ENCODE results near the gene ZBTB21. TPM values are rescaled to one million over a fixed set of nuclear protein-coding genes. Genes with fewer than 3 reads are reported as not detected.

ZBTB21 gene
- total and polyA plus RNA-seq, 12 donors = 1.3 to 15.2 (median 6.1) TPM

DNA sequence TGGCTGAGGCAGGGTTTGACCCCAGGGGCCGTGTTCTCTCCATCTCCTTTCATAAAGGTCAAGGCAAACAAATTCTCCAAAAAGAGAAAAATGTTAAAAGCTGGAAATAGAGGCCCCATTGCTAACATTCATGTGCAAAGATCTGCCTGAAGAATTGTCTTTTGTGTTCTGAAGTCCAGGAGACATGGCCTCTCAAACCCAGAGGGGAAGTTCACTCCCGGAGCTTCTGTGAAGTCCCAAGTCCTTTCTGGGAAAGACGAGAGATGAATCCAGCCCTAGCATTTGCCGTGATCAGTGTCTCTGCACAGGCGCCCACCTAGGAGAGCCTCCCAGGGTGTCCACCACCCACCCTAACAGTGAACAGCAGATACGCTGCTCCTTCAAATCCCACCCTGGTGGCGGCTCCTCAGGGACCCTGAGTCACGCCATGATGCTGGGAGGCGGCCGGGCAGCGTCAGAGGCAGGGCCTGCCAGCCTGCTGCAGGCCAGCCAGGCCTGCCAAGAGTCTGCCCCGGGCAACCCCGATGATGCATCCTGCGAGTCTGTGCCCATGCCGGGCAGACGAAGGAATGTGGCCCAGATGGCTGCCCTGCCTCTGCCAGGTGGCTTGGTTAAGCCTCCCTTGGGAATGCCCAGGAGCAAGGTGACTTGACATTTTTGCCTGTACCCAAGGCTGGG, 51.1 kb downstream of the ZBTB21 start:
- no peak for DNase-seq
- intact Hi-C loops (cut with DNase I) = loop anchor here in 3 of 10 donors (10.0 kb wide), 3 partner anchors 46 to 156 kb away; no protein-coding TSS in a partner anchor
- H3K36me3 ChIP-seq = no peaks in the 10 kb centered on the region
- 90 to 94% methylated on average over 16 of the region's 16 CpGs for WGBS, 2 donors
- TF ChIP-seq CTCF (IDR thresholded peaks at IDR 0.05) = no peak
- H3K27me3 ChIP-seq = peaks cover 0 to 9% (median 0%) of the 10 kb centered on the region in 7 donors
- ATAC-seq = no peak
- H3K9me3 ChIP-seq = no peaks in the 10 kb centered on the region
- H3K27ac ChIP-seq = peak overlapping the region in 4 of 10 donors; percentile 38 to 81 (median 60)
- H3K4me3 ChIP-seq = no peak overlapping the region
- peaks cover 6 to 36% (median 23%) of the 10 kb centered on the region in 9 donors for H3K4me1 ChIP-seq

- no peaks in the 10 kb centered on the region for H3K36me3 ChIP-seq
These were observed 52.0 kb downstream of the ZBTB21 start for GRCh38 chr21:41957991-41958766.

DNA sequence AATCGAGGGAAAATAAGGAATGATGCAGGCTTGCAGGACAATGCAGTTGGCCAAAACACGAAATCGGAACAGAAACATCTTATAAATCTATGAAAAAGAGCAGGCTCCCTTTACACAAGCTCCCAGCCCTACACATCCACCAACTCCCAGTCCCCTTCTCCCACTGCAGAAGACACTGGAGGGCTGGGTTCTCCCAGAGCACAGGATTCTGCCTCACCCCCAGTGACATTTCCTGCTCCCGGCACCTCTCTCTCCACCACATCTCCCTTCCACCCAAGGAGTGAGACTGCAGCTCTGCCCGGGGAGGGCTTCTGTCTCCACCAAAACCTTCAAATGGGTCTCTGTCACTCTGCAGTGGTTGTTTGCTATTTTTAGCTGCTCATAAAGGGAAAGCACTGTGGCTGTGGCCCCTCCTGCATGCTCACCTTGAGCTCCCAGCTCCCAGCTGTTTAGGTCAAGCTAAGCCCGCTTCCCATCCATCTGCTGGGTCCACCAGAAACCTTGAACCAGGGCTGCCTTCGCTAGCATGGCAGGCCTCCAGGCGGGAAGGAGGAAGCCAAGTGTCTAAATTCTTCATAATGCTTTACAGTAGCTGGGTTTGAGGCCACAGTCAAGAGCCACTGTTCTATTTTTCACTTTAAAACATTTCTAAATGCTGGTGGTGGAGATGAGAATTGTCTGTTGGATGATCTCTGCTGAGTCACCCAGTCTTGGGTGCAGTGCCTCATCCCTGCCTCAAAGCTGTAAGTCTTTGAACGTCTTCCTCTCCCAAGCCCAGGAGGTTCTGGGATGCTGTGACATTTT, 53.0 kb downstream of the ZBTB21 start:
- WGBS, 2 donors = 65 to 69% methylated on average over 9 of the region's 9 CpGs

More at GRCh38 chr21:41957991-41958766, 52.0 kb downstream of the ZBTB21 start:
- Histone ChIP-seq H3K27me3 (peaks cover 0 to 9% (median 0%) of the 10 kb centered on the region in 7 donors), H3K9me3 (no peaks in the 10 kb centered on the region), H3K4me3 (no peak overlapping the region), H3K4me1 (peaks cover 6 to 38% (median 25%) of the 10 kb centered on the region in 9 donors), H3K27ac (peak overlapping the region in 8 of 10 donors; percentile 17 to 81 (median 60))
- peak; percentile 72 to 91 for DNase-seq
- intact Hi-C loops (cut with DNase I) = loop anchor here in 3 of 10 donors (10.0 kb wide), 3 partner anchors 47 to 157 kb away; no protein-coding TSS in a partner anchor
- peak; percentile 10 to 56 (median 27) for TF ChIP-seq CTCF (IDR thresholded peaks at IDR 0.05)
- WGBS, 2 donors = 48% methylated on average over 24 of the region's 24 CpGs
- ATAC-seq = peak; percentile 59 to 87 (median 79)

More for the DNA sequence above, 53.0 kb downstream of the ZBTB21 start:
- Histone ChIP-seq H3K9me3 (no peaks in the 10 kb centered on the region), H3K36me3 (no peaks in the 10 kb centered on the region), H3K4me1 (peaks cover 6 to 48% (median 35%) of the 10 kb centered on the region in 9 donors), H3K4me3 (no peak overlapping the region), H3K27me3 (peaks cover 0 to 9% (median 0%) of the 10 kb centered on the region in 7 donors), H3K27ac (peak overlapping the region in 9 of 10 donors; percentile 17 to 81 (median 58))
- TF ChIP-seq CTCF (IDR thresholded peaks at IDR 0.05) = no peak
- ATAC-seq (no peak), DNase-seq (no peak)
- intact Hi-C loops (cut with DNase I) = loop anchor here in 3 of 10 donors (10.0 kb wide), 3 partner anchors 48 to 158 kb away; no protein-coding TSS in a partner anchor

Measured in heart right ventricle (tissue), 16 donors.